ENCODE data around the gene DIS3L2. TPM values are rescaled to one million over a fixed set of nuclear protein-coding genes. Genes with fewer than 3 reads are reported as not detected.

The DIS3L2 gene
- total and polyA plus RNA-seq, 2 experiments from 2014 or later = 15.2 to 25.3 TPM

DNA sequence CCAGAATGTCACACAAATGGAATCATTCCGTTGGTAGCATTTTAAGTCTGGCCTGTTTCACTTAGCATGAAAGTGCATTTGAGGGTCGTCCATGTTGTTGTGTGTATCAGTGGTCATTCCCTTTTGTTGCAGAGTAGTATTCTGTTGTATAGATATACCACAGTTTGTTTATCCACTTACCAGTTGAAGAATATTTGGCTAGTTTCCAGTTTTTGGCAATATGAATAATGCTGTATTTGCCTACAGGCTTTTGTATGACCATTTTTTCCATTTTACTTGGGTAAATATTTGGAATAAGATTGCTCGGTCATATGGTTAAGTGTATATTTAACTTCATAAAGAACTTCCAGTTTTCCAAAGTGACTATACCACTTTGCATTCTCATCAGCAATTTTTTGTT, 317.0 kb downstream of the DIS3L2 start:
- Histone ChIP-seq H3K4me1 (ENCODE audit: insufficient read depth) (peaks cover 18% of the 10 kb centered on the region), H3K4me2 (no peak overlapping the region), H3K36me3 (ENCODE audit: insufficient read depth) (no peaks in the 10 kb centered on the region), H3F3A (replicated peaks; ENCODE audit: low read depth) (no peaks in the 10 kb centered on the region), H4K20me1 (replicated peaks; ENCODE audit: insufficient read depth) (no peaks in the 10 kb centered on the region), H3K9me2 (ENCODE audit: insufficient read depth) (no peaks in the 10 kb centered on the region), H3K79me2 (replicated peaks; ENCODE audit: insufficient read depth) (no peaks in the 10 kb centered on the region), H3K4me3 (no peak overlapping the region), H2AFZ (no peak overlapping the region), H3K27ac (ENCODE audit: low read depth) (no peak overlapping the region), H3K27me3 (ENCODE audit: insufficient read depth) (no peaks in the 10 kb centered on the region)
- H3K27ac Mint-ChIP-seq = no peak overlapping the region
- ATAC-seq (no peak), DNase-seq (ENCODE audit: low spot score) (no peak)
- H3K9me3 Mint-ChIP-seq = 0 out of 3 replicates have a peak, but pooled peaks cover 3% of the 10 kb centered on the region
- TF ChIP-seq EZH2phosphoT487 (IDR thresholded peaks at IDR 0.05; ENCODE audit: unreplicated experiment) (no peak), ZNF114 (CRISPR knock-in tag; IDR thresholded peaks at IDR 0.05) (no peak), CREB1 (CRISPR knock-in tag; IDR thresholded peaks at IDR 0.05; ENCODE audit: low read depth) (no peak), JUNB (IDR thresholded peaks at IDR 0.05; ENCODE audit: unreplicated experiment) (no peak), NANOG (IDR thresholded peaks at IDR 0.05; ENCODE audit: borderline replicate concordance) (no peak), EZH2 (IDR thresholded peaks at IDR 0.05; ENCODE audit: low read depth, unreplicated experiment) (no peak), ZNF331 (CRISPR knock-in tag; IDR thresholded peaks at IDR 0.05; ENCODE audit: low read depth) (no peak), POLR2AphosphoS5 (IDR thresholded peaks at IDR 0.05; ENCODE audit: low read depth) (no peak), STAT1 (IDR thresholded peaks at IDR 0.05; ENCODE audit: unreplicated experiment) (no peak)
- TF ChIP-seq, protein P1, sequence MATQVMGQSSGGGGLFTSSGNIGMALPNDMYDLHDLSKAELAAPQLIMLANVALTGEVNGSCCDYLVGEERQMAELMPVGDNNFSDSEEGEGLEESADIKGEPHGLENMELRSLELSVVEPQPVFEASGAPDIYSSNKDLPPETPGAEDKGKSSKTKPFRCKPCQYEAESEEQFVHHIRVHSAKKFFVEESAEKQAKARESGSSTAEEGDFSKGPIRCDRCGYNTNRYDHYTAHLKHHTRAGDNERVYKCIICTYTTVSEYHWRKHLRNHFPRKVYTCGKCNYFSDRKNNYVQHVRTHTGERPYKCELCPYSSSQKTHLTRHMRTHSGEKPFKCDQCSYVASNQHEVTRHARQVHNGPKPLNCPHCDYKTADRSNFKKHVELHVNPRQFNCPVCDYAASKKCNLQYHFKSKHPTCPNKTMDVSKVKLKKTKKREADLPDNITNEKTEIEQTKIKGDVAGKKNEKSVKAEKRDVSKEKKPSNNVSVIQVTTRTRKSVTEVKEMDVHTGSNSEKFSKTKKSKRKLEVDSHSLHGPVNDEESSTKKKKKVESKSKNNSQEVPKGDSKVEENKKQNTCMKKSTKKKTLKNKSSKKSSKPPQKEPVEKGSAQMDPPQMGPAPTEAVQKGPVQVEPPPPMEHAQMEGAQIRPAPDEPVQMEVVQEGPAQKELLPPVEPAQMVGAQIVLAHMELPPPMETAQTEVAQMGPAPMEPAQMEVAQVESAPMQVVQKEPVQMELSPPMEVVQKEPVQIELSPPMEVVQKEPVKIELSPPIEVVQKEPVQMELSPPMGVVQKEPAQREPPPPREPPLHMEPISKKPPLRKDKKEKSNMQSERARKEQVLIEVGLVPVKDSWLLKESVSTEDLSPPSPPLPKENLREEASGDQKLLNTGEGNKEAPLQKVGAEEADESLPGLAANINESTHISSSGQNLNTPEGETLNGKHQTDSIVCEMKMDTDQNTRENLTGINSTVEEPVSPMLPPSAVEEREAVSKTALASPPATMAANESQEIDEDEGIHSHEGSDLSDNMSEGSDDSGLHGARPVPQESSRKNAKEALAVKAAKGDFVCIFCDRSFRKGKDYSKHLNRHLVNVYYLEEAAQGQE (IDR thresholded peaks at IDR 0.05; ENCODE audit: unreplicated experiment) = no peak
- TF ChIP-seq, protein P2, sequence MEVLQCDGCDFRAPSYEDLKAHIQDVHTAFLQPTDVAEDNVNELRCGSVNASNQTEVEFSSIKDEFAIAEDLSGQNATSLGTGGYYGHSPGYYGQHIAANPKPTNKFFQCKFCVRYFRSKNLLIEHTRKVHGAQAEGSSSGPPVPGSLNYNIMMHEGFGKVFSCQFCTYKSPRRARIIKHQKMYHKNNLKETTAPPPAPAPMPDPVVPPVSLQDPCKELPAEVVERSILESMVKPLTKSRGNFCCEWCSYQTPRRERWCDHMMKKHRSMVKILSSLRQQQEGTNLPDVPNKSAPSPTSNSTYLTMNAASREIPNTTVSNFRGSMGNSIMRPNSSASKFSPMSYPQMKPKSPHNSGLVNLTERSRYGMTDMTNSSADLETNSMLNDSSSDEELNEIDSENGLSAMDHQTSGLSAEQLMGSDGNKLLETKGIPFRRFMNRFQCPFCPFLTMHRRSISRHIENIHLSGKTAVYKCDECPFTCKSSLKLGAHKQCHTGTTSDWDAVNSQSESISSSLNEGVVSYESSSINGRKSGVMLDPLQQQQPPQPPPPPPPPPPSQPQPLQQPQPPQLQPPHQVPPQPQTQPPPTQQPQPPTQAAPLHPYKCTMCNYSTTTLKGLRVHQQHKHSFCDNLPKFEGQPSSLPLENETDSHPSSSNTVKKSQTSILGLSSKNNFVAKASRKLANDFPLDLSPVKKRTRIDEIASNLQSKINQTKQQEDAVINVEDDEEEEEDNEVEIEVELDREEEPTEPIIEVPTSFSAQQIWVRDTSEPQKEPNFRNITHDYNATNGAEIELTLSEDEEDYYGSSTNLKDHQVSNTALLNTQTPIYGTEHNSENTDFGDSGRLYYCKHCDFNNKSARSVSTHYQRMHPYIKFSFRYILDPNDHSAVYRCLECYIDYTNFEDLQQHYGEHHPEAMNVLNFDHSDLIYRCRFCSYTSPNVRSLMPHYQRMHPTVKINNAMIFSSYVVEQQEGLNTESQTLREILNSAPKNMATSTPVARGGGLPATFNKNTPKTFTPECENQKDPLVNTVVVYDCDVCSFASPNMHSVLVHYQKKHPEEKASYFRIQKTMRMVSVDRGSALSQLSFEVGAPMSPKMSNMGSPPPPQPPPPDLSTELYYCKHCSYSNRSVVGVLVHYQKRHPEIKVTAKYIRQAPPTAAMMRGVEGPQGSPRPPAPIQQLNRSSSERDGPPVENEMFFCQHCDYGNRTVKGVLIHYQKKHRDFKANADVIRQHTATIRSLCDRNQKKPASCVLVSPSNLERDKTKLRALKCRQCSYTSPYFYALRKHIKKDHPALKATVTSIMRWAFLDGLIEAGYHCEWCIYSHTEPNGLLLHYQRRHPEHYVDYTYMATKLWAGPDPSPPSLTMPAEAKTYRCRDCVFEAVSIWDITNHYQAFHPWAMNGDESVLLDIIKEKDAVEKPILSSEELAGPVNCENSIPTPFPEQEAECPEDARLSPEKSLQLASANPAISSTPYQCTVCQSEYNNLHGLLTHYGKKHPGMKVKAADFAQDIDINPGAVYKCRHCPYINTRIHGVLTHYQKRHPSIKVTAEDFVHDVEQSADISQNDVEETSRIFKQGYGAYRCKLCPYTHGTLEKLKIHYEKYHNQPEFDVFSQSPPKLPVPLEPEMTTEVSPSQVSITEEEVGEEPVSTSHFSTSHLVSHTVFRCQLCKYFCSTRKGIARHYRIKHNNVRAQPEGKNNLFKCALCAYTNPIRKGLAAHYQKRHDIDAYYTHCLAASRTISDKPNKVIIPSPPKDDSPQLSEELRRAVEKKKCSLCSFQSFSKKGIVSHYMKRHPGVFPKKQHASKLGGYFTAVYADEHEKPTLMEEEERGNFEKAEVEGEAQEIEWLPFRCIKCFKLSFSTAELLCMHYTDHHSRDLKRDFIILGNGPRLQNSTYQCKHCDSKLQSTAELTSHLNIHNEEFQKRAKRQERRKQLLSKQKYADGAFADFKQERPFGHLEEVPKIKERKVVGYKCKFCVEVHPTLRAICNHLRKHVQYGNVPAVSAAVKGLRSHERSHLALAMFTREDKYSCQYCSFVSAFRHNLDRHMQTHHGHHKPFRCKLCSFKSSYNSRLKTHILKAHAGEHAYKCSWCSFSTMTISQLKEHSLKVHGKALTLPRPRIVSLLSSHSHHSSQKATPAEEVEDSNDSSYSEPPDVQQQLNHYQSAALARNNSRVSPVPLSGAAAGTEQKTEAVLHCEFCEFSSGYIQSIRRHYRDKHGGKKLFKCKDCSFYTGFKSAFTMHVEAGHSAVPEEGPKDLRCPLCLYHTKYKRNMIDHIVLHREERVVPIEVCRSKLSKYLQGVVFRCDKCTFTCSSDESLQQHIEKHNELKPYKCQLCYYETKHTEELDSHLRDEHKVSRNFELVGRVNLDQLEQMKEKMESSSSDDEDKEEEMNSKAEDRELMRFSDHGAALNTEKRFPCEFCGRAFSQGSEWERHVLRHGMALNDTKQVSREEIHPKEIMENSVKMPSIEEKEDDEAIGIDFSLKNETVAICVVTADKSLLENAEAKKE (CRISPR knock-in tag; IDR thresholded peaks at IDR 0.05) = no peak
- TF ChIP-seq, protein P3, sequence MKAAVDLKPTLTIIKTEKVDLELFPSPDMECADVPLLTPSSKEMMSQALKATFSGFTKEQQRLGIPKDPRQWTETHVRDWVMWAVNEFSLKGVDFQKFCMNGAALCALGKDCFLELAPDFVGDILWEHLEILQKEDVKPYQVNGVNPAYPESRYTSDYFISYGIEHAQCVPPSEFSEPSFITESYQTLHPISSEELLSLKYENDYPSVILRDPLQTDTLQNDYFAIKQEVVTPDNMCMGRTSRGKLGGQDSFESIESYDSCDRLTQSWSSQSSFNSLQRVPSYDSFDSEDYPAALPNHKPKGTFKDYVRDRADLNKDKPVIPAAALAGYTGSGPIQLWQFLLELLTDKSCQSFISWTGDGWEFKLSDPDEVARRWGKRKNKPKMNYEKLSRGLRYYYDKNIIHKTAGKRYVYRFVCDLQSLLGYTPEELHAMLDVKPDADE (IDR thresholded peaks at IDR 0.05) = no peak
- no peak overlapping the region for H3K4me3 Mint-ChIP-seq
- peaks cover 20% of the 10 kb centered on the region for H3K4me1 Mint-ChIP-seq
- H3K36me3 Mint-ChIP-seq (ENCODE audit: low read depth) = peaks cover 3% of the 10 kb centered on the region; the same call in 1 of the 3 replicates
- peaks cover 3% of the 10 kb centered on the region for H3K27me3 Mint-ChIP-seq (ENCODE audit: insufficient read depth, low read depth, poor library complexity)
